Neutrophil (primary cell): Measurements from ENCODE around the gene WAC.
"Not testable (repeated sequence)": the region's sequence is repeated elsewhere in the genome, so short reads cannot be mapped to it uniquely, and the experiment has no call there.

Experiments used
- H3K27ac ChIP-seq: fragments of 200-600 bp; sonication (generic); 2 replicates; pipeline ENCODE4 v1.5.1; 2016; ENCODE audit warnings: mild to moderate bottlenecking, moderate library complexity
- H3K27me3 ChIP-seq: fragments of 200-600 bp; sonication (generic); 2 replicates; pipeline ENCODE4 v1.6.0; 2016; ENCODE audit warnings: mild to moderate bottlenecking
- H3K36me3 ChIP-seq: fragments of 200-600 bp; sonication (generic); 2 replicates; pipeline ENCODE4 v1.5.1; 2017
- H3K4me1 ChIP-seq, 2 experiments: fragments of 200-600 bp in 1 of 2; sonication (generic) in 1 of 2; 1 replicate in 1 of 2; 2 replicates in 1 of 2; pipeline versions ENCODE4 v1.5.1 to v1.6.1; 2013 to 2016; ENCODE audit warnings: low read depth in 1 of 2, low read length in 1 of 2, mild to moderate bottlenecking in 1 of 2, moderate library complexity in 1 of 2; ENCODE audit not compliant: control insufficient read depth in 1 of 2, insufficient read depth in 1 of 2
- H3K4me3 ChIP-seq, 2 experiments: fragments of 200-600 bp in 1 of 2; sonication (generic) in 1 of 2; 1 replicate in 1 of 2; 2 replicates in 1 of 2; pipeline ENCODE4 v1.5.1; 2013 to 2016; ENCODE audit warnings: low read depth in 1 of 2, low read length in 1 of 2, mild to moderate bottlenecking in 1 of 2, moderate library complexity in 1 of 2
- H3K9me3 ChIP-seq: fragments of 200-600 bp; sonication (generic); 2 replicates; pipeline ENCODE4 v1.5.1; 2016
- TF ChIP-seq, protein P1 (sequence below): fragments of 200-600 bp; sonication (generic); IDR thresholded peaks from 2 replicates; pipeline ENCODE4 v1.5.1; 2016; ENCODE audit warnings: antibody characterized with exemption

WAC gene, protein sequence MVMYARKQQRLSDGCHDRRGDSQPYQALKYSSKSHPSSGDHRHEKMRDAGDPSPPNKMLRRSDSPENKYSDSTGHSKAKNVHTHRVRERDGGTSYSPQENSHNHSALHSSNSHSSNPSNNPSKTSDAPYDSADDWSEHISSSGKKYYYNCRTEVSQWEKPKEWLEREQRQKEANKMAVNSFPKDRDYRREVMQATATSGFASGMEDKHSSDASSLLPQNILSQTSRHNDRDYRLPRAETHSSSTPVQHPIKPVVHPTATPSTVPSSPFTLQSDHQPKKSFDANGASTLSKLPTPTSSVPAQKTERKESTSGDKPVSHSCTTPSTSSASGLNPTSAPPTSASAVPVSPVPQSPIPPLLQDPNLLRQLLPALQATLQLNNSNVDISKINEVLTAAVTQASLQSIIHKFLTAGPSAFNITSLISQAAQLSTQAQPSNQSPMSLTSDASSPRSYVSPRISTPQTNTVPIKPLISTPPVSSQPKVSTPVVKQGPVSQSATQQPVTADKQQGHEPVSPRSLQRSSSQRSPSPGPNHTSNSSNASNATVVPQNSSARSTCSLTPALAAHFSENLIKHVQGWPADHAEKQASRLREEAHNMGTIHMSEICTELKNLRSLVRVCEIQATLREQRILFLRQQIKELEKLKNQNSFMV

DNA sequence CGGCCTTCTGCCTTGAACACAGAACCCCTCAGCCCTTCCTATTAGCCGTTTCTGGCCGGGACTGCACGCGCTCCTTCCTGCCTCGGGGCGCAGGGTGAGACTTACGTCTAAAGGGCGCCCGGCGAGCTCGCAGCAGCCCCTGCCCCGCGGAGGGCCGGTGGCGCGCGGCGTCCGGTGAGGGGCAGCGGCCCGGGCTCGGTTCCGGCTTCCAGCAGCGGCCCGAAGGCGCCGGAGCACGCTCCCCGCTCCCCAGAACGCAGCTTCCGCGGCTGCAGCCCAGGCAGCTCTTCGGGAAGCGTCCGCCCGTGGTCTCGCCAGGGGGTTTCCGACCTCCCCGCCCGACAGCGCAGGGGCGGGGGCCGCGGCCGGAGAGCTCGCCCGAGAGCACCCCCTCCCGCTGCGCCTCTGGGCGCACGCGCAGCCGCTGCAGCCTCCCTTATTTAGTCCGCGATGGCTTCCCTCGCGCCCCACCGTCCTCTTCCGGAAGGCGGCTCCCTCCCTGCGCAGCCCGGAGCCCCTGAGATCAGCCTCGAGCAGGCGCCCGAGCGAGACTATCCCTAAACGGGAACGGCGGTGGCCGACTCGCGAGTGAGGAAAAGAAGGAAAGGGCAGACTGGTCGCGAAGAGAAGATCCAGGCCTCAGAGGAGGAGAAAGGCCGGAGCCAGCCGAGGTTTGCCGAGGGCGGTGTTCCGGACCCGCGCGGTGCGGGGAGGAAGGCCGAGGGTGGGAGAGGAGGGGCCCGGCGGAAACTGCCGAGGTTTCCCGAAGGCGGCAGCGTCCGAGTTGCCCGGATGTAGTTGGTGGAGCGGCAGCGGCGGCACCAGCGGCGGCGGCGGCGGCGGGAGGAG lies at the start of gene WAC:
WAC (plus strand) TSS at position 782 of the 849 bp plus-strand sequence. CDS start 462 bp downstream, outside the sequence.
- Histone ChIP-seq H3K4me3 (peak within 1 kb of the TSS; percentile 91 to 92), H3K4me1 (peaks cover 55 to 56% of the 10 kb centered on the region in 2 experiments), H3K9me3 (no peaks in the 10 kb centered on the region), H3K27ac (peak within 1 kb of the TSS; percentile 100), H3K36me3 (peaks cover 29% of the 10 kb centered on the region), H3K27me3 (no peaks in the 10 kb centered on the region)
- TF ChIP-seq, protein P1, sequence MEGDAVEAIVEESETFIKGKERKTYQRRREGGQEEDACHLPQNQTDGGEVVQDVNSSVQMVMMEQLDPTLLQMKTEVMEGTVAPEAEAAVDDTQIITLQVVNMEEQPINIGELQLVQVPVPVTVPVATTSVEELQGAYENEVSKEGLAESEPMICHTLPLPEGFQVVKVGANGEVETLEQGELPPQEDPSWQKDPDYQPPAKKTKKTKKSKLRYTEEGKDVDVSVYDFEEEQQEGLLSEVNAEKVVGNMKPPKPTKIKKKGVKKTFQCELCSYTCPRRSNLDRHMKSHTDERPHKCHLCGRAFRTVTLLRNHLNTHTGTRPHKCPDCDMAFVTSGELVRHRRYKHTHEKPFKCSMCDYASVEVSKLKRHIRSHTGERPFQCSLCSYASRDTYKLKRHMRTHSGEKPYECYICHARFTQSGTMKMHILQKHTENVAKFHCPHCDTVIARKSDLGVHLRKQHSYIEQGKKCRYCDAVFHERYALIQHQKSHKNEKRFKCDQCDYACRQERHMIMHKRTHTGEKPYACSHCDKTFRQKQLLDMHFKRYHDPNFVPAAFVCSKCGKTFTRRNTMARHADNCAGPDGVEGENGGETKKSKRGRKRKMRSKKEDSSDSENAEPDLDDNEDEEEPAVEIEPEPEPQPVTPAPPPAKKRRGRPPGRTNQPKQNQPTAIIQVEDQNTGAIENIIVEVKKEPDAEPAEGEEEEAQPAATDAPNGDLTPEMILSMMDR, result peak; percentile 51

DNA sequence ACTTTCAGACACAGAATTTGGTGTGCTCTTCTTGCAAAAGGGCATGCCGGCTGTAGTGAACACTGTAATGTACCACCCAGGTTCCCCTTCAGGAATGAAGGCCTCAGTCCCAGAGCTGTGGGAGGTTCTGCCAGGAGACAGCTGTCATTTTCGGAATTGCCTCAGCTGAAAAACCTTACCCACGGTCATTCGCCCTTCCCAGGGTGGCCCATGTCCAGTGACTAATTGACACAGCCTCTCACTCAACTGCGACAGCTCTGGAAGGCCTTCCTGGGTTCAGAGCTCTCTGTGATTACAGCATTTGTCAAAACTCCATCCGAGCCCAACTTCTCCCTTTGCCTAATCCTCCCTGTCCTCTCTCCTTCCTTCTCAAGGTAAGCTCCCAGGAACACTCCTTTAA lies 43.7 kb upstream of the WAC start:
- no peaks in the 10 kb centered on the region for H3K36me3 ChIP-seq
- peaks cover 54 to 64% of the 10 kb centered on the region in 2 experiments for H3K4me1 ChIP-seq
- no peak overlapping the region for H3K4me3 ChIP-seq
- H3K27ac ChIP-seq, result peak overlapping the region; percentile 43
- TF ChIP-seq, protein P1, result no peak
- no peaks in the 10 kb centered on the region for H3K27me3 ChIP-seq
- no peaks in the 10 kb centered on the region for H3K9me3 ChIP-seq

DNA sequence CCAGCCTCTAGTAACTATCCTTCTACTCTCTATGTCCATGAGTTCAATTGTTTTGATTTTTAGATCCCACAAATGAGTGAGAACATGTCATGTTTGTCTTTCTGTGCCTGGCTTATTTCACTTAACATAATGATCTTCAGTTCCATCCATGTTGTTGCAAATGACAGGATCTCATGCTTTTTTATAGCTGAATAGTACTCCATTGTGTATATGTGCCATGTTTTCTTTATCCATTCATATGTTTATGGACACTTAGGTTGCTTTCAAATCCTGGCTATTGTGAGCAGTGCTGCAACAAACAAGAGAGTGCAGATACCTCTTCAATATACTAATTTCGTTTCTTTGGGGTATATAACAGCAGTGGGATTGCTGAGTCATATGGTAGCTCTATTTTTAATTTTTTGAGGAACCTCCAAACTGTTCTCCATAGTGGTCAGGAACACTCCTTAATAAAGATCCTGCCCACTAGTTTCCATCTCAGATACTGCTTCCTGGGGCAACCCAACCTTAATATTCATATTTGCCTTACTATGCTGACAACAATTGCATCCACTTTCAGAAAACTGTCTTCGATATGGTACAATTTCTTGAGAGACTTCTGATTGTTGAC lies 42.6 kb upstream of the WAC start:
- H3K36me3 ChIP-seq, H3K27me3 ChIP-seq, H3K9me3 ChIP-seq: not testable (repeated sequence)
- Histone ChIP-seq H3K4me3 (peak overlapping the region in 1 of 2 experiments; percentile 5), H3K4me1 (peaks cover 62 to 72% of the 10 kb centered on the region in 2 experiments), H3K27ac (peak overlapping the region; percentile 86)

DNA sequence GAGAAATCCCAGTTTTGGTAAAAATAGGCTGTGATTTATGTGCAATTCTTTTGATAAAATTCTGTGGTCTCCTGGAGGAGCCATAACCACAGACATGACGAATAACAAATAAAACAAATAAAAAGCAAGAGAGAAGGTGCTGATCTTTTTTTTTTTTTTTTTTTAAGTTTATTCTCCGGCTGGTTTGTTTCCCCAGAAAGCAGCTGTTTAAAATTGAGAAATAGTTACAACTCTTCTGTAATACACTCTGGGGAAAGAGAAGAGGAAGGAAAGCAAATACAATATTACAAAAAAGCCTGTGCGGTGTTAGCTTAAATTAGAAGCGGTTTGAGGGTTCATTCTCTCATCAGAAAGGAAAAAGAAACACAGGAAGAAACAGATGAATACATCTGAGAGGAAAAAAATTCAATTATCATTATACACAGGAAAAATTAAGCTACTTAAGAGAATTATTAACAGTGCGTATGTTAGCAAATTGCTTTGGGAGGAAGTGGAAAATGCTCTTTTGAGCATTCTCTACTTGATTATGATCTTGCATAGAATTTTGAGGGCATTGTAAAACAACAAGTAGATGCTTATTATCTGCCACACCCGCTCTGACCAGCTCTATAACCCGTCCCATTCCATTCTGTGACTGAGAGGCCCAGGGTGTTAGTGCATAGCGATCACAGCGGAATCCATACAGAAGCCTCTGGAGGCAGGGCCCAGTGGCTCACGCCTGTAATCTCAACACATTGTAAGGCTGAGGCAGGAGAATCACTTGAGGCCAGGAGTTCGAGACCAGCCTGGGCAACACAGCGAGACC lies 40.6 kb upstream of the WAC start:
- Histone ChIP-seq H3K9me3 (no peaks in the 10 kb centered on the region), H3K4me3 (peak overlapping the region; percentile 57 to 62), H3K27me3 (no peaks in the 10 kb centered on the region), H3K4me1 (peaks cover 82 to 83% of the 10 kb centered on the region in 2 experiments), H3K36me3 (no peaks in the 10 kb centered on the region), H3K27ac (peak overlapping the region; percentile 86)
- TF ChIP-seq, protein P1, result no peak

DNA sequence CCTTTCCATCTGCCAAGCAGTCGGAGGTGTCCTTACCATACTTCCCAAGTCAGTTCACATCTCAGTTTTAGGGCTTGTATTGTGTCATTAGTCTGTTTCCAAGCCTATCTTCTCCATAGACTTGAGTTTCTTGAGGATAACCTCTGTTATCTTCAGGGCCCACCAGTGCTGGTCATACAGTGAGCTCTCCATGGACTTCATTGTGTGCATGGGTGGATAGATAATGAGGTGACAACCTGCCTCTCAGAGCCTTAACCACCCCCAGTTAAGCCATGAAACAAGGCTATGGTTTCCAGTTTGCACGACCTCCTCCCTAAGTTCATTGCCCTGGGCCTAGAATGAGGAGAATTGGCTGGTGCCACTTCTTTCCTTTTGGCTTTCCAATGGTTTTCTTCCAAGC lies 38.5 kb upstream of the WAC start:
- Histone ChIP-seq H3K4me3 (no peak overlapping the region), H3K4me1 (peaks cover 75 to 79% of the 10 kb centered on the region in 2 experiments), H3K27ac (peak overlapping the region; percentile 86)

More for the DNA sequence above, 38.5 kb upstream of the WAC start:
- H3K27me3 ChIP-seq, result no peaks in the 10 kb centered on the region
- H3K9me3 ChIP-seq, result no peaks in the 10 kb centered on the region
- TF ChIP-seq, protein P1, result no peak
- no peaks in the 10 kb centered on the region for H3K36me3 ChIP-seq
